Stromal cell of bone marrow (primary cell): ENCODE measurements around the gene VSIR.

ENCODE experiments used
- DNase-seq: peaks from one replicate; pipeline ENCODE4 v3.0.0-alpha.2; 2012; ENCODE audit warnings: low read depth

The VSIR gene

DNA sequence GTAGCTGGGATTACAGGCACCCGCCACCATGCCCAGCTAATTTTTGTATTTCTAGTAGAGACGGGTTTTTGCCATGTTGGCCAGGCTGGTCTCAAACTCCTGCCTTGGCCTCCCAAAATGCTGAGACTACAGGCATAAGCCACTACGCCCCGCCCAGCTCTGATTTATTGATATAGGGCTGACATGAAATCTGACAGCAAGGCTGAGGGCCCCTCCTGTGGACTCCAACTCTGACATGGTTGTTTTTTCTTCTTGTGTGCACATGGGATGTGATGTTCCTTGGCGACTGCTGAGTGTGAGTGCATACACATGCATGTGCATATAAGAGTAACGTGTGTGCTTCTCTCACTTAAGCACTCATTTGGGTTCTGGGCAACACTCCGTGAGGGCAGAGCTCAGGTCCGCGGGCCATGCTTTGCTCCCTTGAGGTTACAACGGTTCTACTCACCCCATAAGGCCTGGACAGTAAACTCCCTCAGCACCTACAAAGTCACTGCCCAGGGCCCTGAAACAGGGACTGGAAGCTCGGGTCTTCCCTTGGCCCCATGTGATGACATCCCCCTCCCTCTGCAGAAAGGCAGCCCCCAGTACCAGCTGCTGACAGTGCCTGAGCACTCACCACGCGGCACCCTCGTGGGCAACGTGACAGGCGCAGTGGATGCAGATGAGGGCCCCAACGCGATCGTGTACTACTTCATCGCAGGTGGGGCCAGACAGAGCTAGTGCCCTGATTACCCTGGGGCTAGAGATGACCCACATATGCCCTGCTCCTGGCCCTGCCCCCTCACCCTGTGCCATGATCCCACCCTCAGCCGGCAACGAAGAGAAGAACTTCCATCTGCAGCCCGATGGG lies 33.6 kb upstream of the VSIR start:
- DNase-seq: no peak

DNA sequence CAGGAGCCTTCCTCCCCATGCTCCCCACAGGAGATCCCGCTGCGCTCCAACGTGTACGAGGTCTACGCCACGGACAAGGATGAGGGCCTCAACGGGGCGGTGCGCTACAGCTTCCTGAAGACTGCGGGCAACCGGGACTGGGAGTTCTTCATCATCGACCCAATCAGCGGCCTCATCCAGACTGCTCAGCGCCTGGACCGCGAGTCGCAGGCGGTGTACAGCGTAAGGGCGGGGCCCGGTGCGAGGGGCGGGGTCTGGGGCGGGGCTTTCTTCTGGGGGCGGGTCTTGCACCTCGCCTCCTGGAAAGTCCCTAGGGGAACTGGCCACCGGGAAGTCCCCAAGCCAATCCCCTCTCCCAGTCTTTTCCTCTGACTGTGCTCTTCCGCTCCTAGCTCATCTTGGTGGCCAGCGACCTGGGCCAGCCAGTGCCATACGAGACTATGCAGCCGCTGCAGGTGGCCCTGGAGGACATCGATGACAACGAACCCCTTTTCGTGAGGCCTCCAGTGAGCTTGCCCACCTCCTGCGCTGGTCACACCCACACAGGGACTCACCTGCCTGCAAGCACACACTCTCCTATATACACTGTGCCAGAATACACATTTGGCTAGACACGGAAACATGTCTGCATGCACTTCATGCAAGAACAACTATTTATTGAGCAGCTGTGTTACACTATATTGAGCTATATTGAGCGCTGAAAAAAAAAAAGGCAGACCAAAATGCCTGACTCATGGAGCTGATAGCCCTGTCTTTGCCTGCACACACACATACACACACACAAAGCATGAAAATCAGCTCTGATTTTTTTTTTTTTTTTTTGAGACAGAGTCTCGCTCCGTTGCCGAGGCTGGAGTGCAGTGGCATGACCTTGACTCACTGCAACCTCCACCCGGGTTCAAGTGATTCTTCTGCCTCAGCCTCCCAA lies 32.7 kb upstream of the VSIR start:
- DNase-seq: no peak

DNA sequence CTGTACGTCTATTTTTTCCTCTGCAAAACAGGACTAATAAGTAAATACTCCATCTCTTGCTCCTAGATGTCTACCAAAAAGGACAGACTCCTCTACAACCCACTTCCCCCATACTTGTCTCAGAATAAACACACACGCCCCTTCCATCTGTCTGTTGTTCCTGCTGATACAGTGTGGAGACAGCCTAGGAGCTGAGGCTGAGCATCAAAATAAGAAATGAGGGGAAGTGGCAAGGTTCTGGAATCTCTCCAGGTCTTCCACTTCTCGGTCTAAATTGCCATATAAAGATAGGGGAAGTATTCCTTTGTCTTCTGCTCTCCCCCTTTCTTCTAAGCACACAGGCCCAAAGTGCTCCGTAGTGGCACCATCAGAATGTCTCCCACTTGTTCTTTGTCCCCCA lies 30.8 kb upstream of the VSIR start:
- no peak for DNase-seq

DNA sequence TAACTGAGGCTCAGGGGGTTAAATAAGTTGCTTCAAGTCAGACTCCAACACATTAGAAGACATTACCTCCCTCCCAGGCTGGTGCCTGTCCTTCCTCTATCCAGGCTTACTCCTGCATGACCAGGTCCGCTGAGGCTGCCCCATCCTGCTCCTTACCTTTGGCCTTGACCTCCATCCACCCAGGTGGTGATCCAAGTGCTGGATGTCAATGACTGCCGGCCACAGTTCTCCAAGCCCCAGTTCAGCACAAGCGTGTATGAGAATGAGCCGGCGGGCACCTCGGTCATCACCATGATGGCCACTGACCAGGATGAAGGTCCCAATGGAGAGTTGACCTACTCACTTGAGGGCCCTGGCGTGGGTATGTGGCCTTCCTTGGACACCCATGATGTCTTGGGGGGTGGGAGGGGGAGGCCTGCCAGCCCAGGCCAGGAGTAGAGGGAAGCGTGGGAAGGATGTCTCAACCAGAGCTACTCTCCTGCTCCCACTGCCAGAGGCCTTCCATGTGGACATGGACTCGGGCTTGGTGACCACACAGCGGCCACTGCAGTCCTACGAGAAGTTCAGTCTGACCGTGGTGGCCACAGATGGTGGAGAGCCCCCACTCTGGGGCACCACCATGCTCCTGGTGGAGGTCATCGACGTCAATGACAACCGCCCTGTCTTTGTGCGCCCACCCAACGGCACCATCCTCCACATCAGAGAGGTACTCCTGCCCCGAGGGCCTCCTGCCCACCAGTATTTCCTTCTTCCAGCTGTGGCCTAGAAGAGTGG lies 29.6 kb upstream of the VSIR start:
- DNase-seq: no peak

DNA sequence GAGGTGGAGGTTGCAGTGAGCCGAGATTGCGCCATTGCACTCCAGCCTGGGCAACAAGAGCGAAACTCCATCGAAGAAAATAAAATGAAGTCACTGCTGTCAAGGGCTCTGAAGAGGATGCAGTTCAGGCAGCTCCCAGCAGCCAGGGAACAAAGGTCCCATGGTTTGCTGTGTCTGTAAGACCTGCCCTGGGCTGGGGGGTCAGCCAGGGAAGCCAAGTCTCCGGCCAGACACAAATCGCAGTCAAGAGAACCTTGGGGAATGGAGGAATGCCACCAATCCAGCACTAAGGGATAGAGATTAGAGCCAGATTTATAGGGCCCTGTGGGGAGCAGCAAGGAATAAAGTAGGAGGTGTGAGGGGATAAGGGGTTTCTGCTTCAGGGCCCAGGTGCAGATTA lies 28.9 kb upstream of the VSIR start:
- DNase-seq: no peak

DNA sequence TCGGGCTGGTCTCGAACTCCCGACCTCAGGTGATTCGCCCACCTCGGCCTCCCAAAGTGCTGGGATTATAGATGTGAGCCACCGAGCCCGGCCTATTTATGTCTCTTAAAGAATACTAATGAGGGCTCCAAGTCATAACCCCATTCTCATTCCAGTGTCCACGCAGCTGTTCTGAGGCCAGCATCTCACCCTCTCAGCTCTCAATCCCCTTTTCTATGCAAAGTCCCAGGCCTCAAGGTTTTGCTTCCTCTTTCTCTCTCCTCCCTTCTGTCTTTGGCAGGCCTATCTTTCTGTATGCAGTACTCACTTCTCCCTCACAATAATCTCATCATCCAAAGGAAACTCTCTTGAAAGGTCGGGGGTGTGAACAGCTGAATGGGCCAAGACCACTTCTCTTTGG lies 28.0 kb upstream of the VSIR start:
- no peak for DNase-seq

DNA sequence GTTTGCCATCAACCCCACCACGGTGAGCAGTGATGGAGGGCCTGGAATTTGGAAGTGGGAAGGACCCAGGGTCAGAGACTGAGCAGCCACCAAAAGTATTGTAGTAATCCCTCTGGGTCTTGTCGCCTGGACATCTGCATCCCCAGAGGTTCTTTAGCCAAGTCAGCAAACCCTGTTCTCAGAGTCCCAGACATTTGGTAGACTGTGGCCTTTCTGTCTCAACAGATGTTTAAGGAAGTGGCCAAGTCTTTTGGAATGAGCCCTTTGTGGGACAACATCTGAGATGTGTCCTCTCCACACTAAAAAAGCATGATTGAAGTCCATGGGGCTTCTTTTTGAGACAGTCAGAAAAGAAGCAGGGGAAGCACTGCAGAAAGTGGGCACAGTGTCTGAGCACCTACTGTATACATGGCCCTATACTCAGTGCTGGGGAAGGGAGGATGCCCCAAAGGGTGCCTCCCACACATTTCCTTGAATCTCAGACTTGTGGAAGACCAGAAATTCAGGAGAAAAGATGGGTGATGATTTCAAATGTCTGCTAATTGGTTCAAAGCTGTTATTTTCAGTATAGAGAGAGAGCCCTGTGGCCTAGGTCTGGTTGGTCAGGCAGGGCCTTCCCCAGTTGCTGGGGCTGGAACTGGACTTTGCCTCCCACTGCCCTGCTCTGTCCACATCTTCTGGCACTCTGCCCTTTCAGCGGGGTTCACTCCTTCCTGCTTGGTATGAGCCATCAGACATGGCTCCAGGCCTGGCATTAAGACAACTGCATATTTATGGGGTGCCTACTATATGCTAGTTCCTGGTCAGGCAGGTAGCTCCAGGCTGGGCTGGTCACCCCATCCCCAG lies 26.5 kb upstream of the VSIR start:
- DNase-seq: no peak

DNA sequence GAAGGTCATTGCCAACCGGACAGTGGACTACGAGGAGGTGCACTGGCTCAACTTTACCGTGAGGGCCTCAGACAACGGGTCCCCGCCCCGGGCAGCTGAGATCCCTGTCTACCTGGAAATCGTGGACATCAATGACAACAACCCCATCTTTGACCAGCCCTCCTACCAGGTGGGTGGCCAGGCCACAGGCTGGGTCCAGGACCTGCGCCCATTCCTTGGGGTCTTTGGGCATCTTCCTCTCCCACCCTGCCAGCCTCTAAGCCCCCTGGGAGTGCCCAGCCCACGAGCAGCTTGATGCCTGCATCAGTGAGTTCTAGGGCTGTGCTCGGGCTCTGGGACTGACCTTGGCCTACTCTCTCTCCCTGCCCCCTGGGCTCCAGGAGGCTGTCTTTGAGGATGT lies 25.8 kb upstream of the VSIR start:
- no peak for DNase-seq

DNA sequence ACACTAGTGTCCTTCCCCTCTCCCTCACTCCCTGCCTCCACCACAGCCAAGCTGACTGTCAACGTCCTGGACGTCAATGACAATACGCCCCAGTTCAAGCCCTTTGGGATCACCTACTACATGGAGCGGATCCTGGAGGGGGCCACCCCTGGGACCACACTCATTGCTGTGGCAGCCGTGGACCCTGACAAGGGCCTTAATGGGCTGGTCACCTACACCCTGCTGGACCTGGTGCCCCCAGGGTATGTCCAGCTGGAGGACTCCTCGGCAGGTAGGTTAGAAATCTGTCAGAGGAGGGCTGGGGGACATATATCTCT lies 24.9 kb upstream of the VSIR start:
- no peak for DNase-seq

DNA sequence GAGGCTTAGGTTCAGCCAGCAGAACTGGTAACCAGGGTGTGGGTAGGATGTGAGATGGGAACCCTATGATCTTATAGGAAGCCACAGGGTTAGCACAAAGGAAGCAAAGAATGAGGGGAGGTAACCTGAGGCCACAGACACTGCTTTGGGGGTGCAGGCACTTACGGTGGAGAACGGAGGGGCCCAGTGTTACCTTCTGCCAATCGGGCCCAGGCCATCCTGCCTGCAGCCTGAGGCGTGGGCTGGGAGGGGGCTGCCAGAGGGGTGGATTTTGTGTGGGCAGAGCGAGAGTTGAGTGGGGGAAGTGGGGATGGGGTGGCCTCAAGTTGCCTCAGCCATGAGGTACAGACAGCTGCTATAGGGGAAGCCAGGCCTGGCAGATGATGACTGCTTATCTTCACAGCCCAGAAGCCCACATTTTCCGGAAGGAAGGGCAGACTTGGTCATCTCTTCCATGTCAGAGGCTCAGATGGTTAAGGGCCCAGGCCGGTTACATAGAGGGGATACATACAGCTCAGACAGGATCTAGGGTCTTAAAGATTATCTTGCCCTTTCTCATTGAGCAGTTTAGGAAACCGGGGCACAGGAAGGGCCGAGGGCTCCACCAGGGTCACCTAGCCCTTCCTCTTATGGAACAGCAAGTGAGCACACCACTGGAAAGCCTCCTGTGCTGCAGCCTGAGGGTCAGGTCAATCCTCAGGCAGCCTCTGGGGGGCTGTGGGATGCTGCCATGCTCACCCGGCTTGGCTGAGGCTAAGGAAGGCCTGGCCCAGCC lies 24.4 kb upstream of the VSIR start:
- DNase-seq: no peak

DNA sequence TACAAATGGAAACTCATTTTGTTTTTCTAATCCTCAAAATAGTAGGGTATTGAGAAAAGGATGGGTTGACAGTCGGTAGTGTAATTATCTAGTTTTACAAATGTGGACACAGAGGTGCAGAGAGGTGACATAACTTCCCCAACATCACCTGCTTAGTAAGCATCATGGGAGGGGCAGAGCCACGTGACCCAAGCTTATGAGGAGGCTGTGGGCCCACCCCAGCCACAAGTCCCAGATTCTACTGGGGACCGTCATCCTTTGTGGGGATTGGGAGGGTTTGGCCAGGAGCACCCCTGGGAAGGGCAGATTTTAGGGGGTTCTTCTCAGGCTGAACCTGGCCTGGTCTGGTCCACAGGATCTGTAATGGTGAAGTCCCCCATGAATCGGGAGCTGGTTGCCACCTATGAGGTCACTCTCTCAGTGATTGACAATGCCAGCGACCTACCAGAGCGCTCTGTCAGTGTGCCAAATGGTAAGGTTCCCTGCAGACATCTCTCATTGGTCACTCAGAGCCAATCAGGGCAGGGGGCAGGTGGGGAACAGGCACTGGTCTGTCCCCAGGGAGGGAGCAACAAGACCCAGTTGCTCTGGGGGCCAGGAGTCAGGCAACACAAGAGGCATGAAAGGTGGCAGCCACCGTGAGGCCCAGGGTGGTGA lies 23.6 kb upstream of the VSIR start:
- DNase-seq: no peak

DNA sequence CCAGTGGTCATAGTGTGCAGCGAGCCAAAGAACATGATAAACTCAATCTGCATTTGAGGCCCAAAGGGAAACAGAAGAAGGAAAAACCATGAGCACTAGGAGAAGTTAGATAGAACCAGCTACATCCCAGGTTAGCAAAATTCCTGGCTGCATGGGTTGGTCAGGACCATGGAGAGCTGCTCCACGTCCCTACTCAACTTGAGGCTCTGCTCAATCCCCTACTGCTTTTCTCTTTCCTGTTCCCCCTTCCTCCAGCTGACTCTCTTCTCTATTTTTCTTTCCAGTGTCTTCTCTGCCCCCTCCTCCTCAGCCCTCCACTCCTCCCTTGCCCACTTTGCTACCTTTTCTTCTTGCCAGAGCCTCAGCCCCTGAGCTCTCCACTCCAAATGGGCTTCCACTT lies 21.9 kb upstream of the VSIR start:
- DNase-seq: no peak

DNA sequence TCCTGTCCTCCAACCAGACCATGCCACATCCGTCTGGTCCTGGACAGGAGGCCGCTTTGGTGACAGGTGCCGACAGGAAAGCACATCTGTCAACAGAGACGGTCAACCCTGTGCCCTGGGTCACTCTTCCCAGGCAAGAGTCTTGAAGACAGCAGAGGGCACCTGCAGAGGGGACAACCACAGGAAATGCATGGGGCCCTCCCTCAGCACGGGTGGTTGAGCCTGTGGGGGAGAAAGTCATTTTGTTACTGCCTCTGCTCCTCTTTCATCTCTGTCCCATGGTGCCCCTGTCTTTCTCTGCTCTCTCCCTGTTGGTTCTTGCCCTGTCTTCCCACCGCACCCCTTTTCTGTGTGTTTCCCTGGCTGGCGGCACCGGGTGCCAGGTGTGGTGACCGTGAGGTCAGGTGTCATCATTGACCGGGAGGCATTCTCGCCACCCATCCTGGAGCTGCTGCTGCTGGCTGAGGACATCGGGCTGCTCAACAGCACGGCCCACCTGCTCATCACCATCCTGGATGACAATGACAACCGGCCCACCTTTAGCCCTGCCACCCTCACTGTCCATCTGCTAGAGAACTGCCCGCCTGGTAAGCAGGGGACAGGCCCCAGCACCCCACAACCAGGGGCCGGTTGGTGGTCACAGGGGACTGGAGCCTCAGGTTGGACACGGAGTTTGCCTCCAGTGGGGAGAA lies 17.6 kb upstream of the VSIR start:
- no peak for DNase-seq

DNA sequence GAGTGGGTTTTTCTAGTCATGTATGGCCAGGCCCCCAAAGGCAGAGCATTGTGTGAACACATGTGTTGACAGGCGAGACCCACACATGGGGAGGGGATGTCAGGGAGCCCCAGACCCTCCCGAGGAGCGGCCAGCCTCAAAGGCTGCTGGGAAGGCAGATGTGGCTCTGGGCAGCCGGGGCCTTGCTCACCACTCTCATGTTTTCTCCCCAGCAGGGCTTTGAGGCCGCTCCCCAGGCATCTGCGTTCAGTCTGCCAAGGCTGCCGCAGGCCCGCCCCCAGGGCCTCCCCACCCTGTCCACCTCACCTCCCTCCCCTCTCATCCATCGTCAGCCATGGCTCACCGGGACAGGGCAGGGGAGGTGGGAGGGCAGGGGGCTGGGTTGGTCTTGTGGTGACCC lies 16.6 kb upstream of the VSIR start:
- no peak for DNase-seq

DNA sequence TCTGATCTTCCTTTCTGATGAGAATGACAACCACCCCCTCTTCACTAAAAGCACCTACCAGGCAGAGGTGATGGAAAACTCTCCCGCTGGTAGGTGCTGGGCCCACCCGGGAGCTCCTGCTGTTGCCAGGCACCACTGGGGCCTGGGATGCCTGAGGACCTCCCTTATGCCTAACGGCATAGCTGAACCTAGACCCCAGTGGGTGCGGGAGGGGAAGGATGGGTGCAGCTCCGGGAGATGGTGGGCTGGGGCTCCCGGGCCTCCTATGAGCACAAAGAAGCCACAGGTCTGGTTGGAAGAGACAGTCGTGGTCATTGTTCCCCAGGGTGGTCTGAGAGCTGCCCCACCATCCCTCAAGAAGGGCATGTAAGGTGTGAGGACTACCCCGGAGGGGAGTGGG lies 15.6 kb upstream of the VSIR start:
- no peak for DNase-seq

DNA sequence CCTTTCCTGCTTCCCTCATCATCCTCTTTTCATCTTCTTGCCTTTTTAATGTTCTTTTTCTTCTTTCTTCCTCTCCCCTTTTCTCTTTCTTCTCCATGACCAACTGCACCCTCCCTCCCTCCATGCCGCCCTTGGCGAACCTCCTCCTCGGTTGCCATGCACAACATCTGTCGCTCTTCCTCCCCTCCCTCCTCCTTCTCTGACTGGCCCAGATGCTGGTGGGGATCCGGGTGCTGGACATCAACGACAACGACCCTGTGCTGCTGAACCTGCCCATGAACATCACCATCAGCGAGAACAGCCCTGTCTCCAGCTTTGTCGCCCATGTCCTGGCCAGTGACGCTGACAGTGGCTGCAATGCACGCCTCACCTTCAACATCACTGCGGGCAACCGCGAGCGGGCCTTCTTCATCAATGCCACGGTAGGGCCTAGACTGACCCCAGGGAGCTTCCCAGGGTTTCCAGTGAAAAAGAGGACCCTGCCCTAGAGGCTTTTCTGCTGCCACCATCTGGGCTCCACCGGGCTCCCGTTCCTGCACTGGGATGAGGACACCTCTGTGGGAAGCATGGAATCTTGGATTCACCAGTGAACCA lies 11.5 kb upstream of the VSIR start:
- no peak for DNase-seq

DNA sequence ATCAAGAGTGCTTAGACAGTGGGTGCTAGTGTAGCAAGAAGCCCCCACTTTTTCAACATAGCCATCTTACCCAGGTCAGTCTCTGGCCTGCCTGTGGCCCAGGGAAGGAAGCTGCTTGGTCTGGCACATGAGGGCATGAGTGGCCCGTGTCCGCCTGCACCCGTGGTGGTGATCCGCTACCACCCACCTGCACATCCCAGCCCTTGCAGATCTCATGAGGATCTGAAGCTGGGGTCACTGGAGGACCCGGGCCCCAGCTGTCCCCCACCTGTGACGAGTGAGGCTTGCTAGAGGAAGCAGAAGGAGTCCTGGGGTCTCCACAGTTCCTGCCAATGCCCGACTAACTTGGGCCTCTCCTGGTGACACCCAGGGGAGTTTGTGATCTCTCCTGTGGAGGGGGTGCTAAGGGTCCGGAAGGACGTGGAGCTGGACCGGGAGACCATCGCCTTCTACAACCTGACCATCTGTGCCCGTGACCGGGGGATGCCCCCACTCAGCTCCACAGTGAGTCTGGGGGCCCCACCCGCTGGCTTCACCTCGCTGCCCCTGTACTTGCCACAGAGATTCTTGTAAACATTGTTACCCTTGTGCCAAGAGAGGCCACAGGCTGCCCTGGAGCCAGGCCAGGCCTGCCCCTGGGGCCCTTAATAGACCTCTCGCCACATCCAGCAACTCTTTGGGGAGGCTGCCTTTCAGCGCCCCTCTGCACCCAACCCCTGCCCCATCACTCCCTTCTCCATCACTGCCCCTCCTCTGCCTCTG lies 10.8 kb upstream of the VSIR start:
- no peak for DNase-seq

DNA sequence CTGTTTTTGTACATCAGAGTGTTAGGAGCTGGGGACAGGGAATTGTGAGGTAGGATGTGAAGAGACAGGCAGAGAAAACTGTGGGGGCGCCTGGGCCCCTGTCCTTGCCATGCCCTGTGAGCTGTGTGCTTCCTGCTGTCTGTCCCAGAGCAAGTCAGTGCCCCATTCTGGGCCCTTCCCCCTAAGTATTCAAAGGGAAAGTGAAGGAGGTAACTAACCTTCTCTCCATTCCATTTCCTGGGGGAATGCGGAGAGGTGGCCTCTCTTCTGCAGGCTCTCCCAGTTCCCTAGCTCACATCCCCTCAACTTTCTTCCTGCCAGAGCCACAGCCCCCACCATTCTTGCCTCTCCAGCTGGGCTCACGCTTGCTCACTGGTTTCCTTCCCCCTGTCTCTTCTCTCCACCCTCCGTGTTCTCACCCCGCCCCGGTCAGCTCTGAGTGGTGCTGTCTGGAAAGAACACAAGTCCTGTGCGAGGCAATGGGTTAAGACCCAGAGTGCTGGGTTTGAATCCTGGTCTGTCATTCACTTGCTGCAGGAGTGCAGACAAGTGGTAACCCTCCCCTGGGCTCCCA lies 9.7 kb upstream of the VSIR start:
- no peak for DNase-seq
